KBM-7 (cell line): ENCODE measurements around the gene FHIT.
"Not testable (repeated sequence)": the region's sequence is repeated elsewhere in the genome, so short reads cannot be mapped to it uniquely, and the experiment has no call there.

Experiments used
- DNase-seq: peaks from one replicate; pipeline ENCODE4 v3.0.0-alpha.2; 2015
- in situ Hi-C: fragments of 300-500 bp; cut with MboI; formaldehyde crosslinking; loops from 2 replicates; pipeline ENCODE4 v1.14.3; 2020; ENCODE audit warnings: low sequenced_read_pairs, low pct_unique_long_range_greater_than_20kb, mixed read lengths

FHIT gene

GRCh38 chr3:60716573-60716972, 534.7 kb downstream of the FHIT start:
- DNase-seq: no peak

GRCh38 chr3:60708191-60708975, 542.9 kb downstream of the FHIT start:
- in situ Hi-C loops: no loop called here

More at GRCh38 chr3:60716573-60716972, 534.7 kb downstream of the FHIT start:
- in situ Hi-C loops: no loop called here

GRCh38 chr3:60707452-60708020, 543.7 kb downstream of the FHIT start:
- in situ Hi-C loops: no loop called here
- no peak for DNase-seq

More at GRCh38 chr3:60708191-60708975, 542.9 kb downstream of the FHIT start:
- DNase-seq: no peak

- no peak for DNase-seq
- in situ Hi-C loops: no loop called here
Observed at GRCh38 chr3:60703956-60704736, 547.1 kb downstream of the FHIT start.

GRCh38 chr3:60703008-60703407, 548.2 kb downstream of the FHIT start:
- no peak for DNase-seq
- in situ Hi-C loops: no loop called here

- DNase-seq: no peak
- in situ Hi-C loops: no loop called here
Observed at GRCh38 chr3:60698117-60698516, 553.1 kb downstream of the FHIT start.

GRCh38 chr3:60697132-60697531, 554.1 kb downstream of the FHIT start:
- in situ Hi-C loops: no loop called here
- DNase-seq: no peak

- no peak for DNase-seq
- in situ Hi-C loops: no loop called here
Observed at GRCh38 chr3:60696428-60697125, 554.7 kb downstream of the FHIT start.

GRCh38 chr3:60675424-60675823, 575.8 kb downstream of the FHIT start:
- DNase-seq: no peak
- in situ Hi-C loops: no loop called here

- in situ Hi-C loops: no loop called here
- no peak for DNase-seq
Observed at GRCh38 chr3:60674870-60675269, 576.4 kb downstream of the FHIT start.

GRCh38 chr3:60673123-60673522, 578.1 kb downstream of the FHIT start:
- in situ Hi-C loops: no loop called here
- no peak for DNase-seq

- DNase-seq, in situ Hi-C loops: not testable (repeated sequence)
Observed at GRCh38 chr3:60672337-60672736, 578.9 kb downstream of the FHIT start.

- in situ Hi-C loops: no loop called here
- DNase-seq: no peak
Observed at GRCh38 chr3:60669636-60670035, 581.6 kb downstream of the FHIT start.

- no peak for DNase-seq
- in situ Hi-C loops: no loop called here
Observed at GRCh38 chr3:60660026-60660425, 591.2 kb downstream of the FHIT start.

GRCh38 chr3:60659098-60659497, 592.2 kb downstream of the FHIT start:
- in situ Hi-C loops: no loop called here
- DNase-seq: no peak

GRCh38 chr3:60657972-60658371, 593.3 kb downstream of the FHIT start:
- in situ Hi-C loops: no loop called here
- peak; percentile 3 for DNase-seq

- in situ Hi-C loops: no loop called here
- DNase-seq: no peak
Observed at GRCh38 chr3:60652829-60653228, 598.4 kb downstream of the FHIT start.

GRCh38 chr3:60651799-60652198, 599.5 kb downstream of the FHIT start:
- in situ Hi-C loops: no loop called here
- DNase-seq: no peak

GRCh38 chr3:60650171-60650570, 601.1 kb downstream of the FHIT start:
- in situ Hi-C loops: no loop called here
- no peak for DNase-seq

- DNase-seq: no peak
- in situ Hi-C loops: no loop called here
Observed at GRCh38 chr3:60645801-60646200, 605.5 kb downstream of the FHIT start.
